Effector CD4-positive, alpha-beta T cell (primary cell): ENCODE results near the gene GNPNAT1.
"Not testable (repeated sequence)": the region's sequence is repeated elsewhere in the genome, so short reads cannot be mapped to it uniquely, and the experiment has no call there.

Experiments
- DNase-seq: peaks from one replicate; pipeline ENCODE4 v3.0.0-alpha.2; 2020

GNPNAT1 gene

GRCh38 chr14:52789118-52789517, 2.3 kb downstream of the GNPNAT1 start:
- no peak for DNase-seq

GRCh38 chr14:52786887-52787286, 4.5 kb downstream of the GNPNAT1 start:
- DNase-seq = no peak

GRCh38 chr14:52783206-52783605, 8.2 kb downstream of the GNPNAT1 start:
- no peak for DNase-seq

GRCh38 chr14:52781629-52782028, 9.8 kb downstream of the GNPNAT1 start:
- no peak for DNase-seq

GRCh38 chr14:52780893-52781292, 10.5 kb downstream of the GNPNAT1 start:
- no peak for DNase-seq

- DNase-seq = no peak
These were observed 12.7 kb downstream of the GNPNAT1 start for GRCh38 chr14:52778702-52779101.

GRCh38 chr14:52776816-52777215, 14.6 kb downstream of the GNPNAT1 start:
- DNase-seq = no peak

- no peak for DNase-seq
These were observed 21.5 kb downstream of the GNPNAT1 start for GRCh38 chr14:52769887-52770286.

GRCh38 chr14:52767058-52767833, 24.2 kb downstream of the GNPNAT1 start:
- DNase-seq = no peak

- DNase-seq = not testable (repeated sequence)
These were observed 28.5 kb downstream of the GNPNAT1 start for GRCh38 chr14:52762923-52763322.

- no peak for DNase-seq
These were observed 32.3 kb downstream of the GNPNAT1 start for GRCh38 chr14:52759145-52759544.

- DNase-seq = no peak
These were observed 35.6 kb downstream of the GNPNAT1 start for GRCh38 chr14:52755607-52756316.

GRCh38 chr14:52748647-52749292, 42.6 kb downstream of the GNPNAT1 start:
- DNase-seq = no peak

GRCh38 chr14:52741865-52742264, 49.5 kb downstream of the GNPNAT1 start:
- DNase-seq = no peak

GRCh38 chr14:52740751-52741150, 50.7 kb downstream of the GNPNAT1 start:
- no peak for DNase-seq

- DNase-seq = no peak
These were observed 53.0 kb downstream of the GNPNAT1 start for GRCh38 chr14:52738409-52738808.

- DNase-seq = no peak
These were observed 55.4 kb downstream of the GNPNAT1 start for GRCh38 chr14:52735921-52736489.

GRCh38 chr14:52733824-52734223, 57.6 kb downstream of the GNPNAT1 start:
- no peak for DNase-seq

GRCh38 chr14:52730709-52731111, 60.7 kb downstream of the GNPNAT1 start:
- DNase-seq = no peak

GRCh38 chr14:52729925-52730708, 61.3 kb downstream of the GNPNAT1 start, which contains the start of gene STYX:
Gene STYX, plus strand, starts transcription at chr14:52730166. Its CDS starts 309 bp downstream, at chr14:52730475.
- peak; percentile 96 for DNase-seq

- no peak for DNase-seq
These were observed 61.9 kb downstream of the GNPNAT1 start for GRCh38 chr14:52729585-52729924.

- DNase-seq = not testable (repeated sequence)
These were observed 62.4 kb downstream of the GNPNAT1 start for GRCh38 chr14:52729035-52729434.

GRCh38 chr14:52727509-52727908, 63.9 kb downstream of the GNPNAT1 start:
- not testable (repeated sequence) for DNase-seq
